H1 (cell line): Measurements from ENCODE around the gene GSTCD. TPM values are rescaled to one million over a fixed set of nuclear protein-coding genes. Genes with fewer than 3 reads are reported as not detected.
"Not testable (repeated sequence)": the region's sequence is repeated elsewhere in the genome, so short reads cannot be mapped to it uniquely, and the experiment has no call there.

Experiments
- CTCF ChIA-PET: fragments of 300-600 bp; sonication (Branson Sonifier 250); formaldehyde crosslinking; loops from one replicate; lab custom pipeline; 2021; ENCODE audit not compliant: partially characterized antibody; lab: Charles Lee
- POLR2A ChIA-PET: fragments of 300-600 bp; sonication (Branson Sonifier 250); formaldehyde crosslinking; loops from one replicate; lab custom pipeline; 2021; ENCODE audit warnings: inconsistent platforms; ENCODE audit not compliant: partially characterized antibody; lab: Charles Lee
- DNase-seq, 2 experiments: peaks; one replicate each; pipeline versions ENCODE4 v3.0.0 to v3.0.0-alpha.2; 2010 to 2022; ENCODE audit warnings: low spot score in 2 of 2, low read depth in 1 of 2, mixed read lengths in 1 of 2
- FAIRE-seq: peaks from 2 replicates; lab custom pipeline; 2011; peaks lifted over from hg19 to GRCh38; lab: Jason Lieb, UNC
- H2AFZ ChIP-seq: 2 replicates; pipeline ENCODE4 v1.8.1; 2012; ENCODE audit warnings: low read length, inconsistent platforms
- H2AK5ac ChIP-seq: 2 replicates; pipeline ENCODE4 v1.6.1; 2013; ENCODE audit warnings: low read depth, low read length
- H2BK120ac ChIP-seq: replicated peaks from 2 replicates; pipeline ENCODE3; 2013; ENCODE audit warnings: low read depth, low read length, inconsistent platforms
- H2BK12ac ChIP-seq: 2 replicates; pipeline ENCODE4 v1.6.1; 2013; ENCODE audit warnings: low read depth, low read length
- H2BK15ac ChIP-seq: 2 replicates; pipeline ENCODE4 v1.6.1; 2013; ENCODE audit warnings: low read length
- H2BK20ac ChIP-seq: 2 replicates; pipeline ENCODE4 v1.6.1; 2013; ENCODE audit warnings: low read length
- H2BK5ac ChIP-seq: 2 replicates; pipeline ENCODE4 v1.6.1; 2013; ENCODE audit warnings: low read depth, low read length
- H3K14ac ChIP-seq: 2 replicates; pipeline ENCODE4 v1.6.1; 2013; ENCODE audit warnings: inconsistent platforms; ENCODE audit not compliant: insufficient read length
- H3K18ac ChIP-seq: 2 replicates; pipeline ENCODE4 v1.6.1; 2013; ENCODE audit warnings: low read length; ENCODE audit errors: extremely low read depth
- H3K23ac ChIP-seq: 2 replicates; pipeline ENCODE4 v1.6.1; 2013; ENCODE audit warnings: inconsistent platforms; ENCODE audit not compliant: insufficient read length
- H3K23me2 ChIP-seq: 2 replicates; pipeline ENCODE4 v1.6.1; 2013; ENCODE audit warnings: low read depth, low read length
- H3K27ac ChIP-seq: 2 replicates; pipeline ENCODE4 v1.6.1; 2011; ENCODE audit warnings: low read depth, low read length, inconsistent platforms
- H3K27me3 ChIP-seq, 4 experiments: replicated peaks in 1 of 4; 1 replicate in 1 of 4; 2 replicates in 3 of 4; pipeline versions ENCODE4 v1.6.1 to v1.8.1; 2011 to 2013; ENCODE audit warnings: low read length in 3 of 4, mild to moderate bottlenecking in 3 of 4, inconsistent platforms in 2 of 4, mixed read lengths in 2 of 4, moderate library complexity in 1 of 4; ENCODE audit not compliant: control insufficient read depth in 3 of 4, insufficient read depth in 3 of 4; ENCODE audit errors: extremely low read depth in 1 of 4
- H3K36me3 ChIP-seq, 4 experiments: 2 replicates each; pipeline versions ENCODE4 v1.6.1 to v1.8.1; 2011 to 2013; ENCODE audit warnings: mild to moderate bottlenecking in 4 of 4, low read length in 3 of 4, moderate library complexity in 2 of 4, control low read depth in 1 of 4, inconsistent platforms in 1 of 4; ENCODE audit not compliant: insufficient read depth in 4 of 4, control insufficient read depth in 2 of 4
- H3K4ac ChIP-seq: replicated peaks from 2 replicates; pipeline ENCODE3; 2013; ENCODE audit warnings: low read length, low read depth, mixed read lengths, inconsistent platforms; ENCODE audit not compliant: insufficient read length
- H3K4me1 ChIP-seq, 4 experiments: replicated peaks in 1 of 4; 1 replicate in 1 of 4; 2 replicates in 3 of 4; pipeline versions ENCODE4 v1.6.1 to v1.8.1; 2011 to 2013; ENCODE audit warnings: low read length in 3 of 4, inconsistent platforms in 2 of 4, mixed read lengths in 1 of 4; ENCODE audit not compliant: insufficient read depth in 4 of 4, control insufficient read depth in 3 of 4
- H3K4me2 ChIP-seq, 2 experiments: 2 replicates each; pipeline versions ENCODE4 v1.6.1 to v1.8.1; 2011 to 2013; ENCODE audit warnings: low read depth in 2 of 2, low read length in 2 of 2, control low read depth in 1 of 2, inconsistent platforms in 1 of 2, mild to moderate bottlenecking in 1 of 2; ENCODE audit not compliant: insufficient read depth in 1 of 2
- H3K4me3 ChIP-seq, 4 experiments: fragments of 200-600, 300-600 bp in 1 of 4; sonication (generic), shearing (Covaris generic), sonication (Bioruptor Twin) in 1 of 4; 2 replicates each; pipeline versions ENCODE4 v1.5.1 to v1.8.1; 2011 to 2016; ENCODE audit warnings: low read length in 4 of 4, low read depth in 3 of 4, control low read depth in 2 of 4, inconsistent platforms in 2 of 4, mild to moderate bottlenecking in 2 of 4, mixed read lengths in 1 of 4, moderate library complexity in 1 of 4; ENCODE audit not compliant: insufficient read depth in 2 of 4; ENCODE audit errors: extremely low read depth in 1 of 4
- H3K56ac ChIP-seq: replicated peaks from 2 replicates; pipeline ENCODE3; 2013; ENCODE audit warnings: low read depth, mild to moderate bottlenecking, mixed read lengths, low read length, inconsistent platforms; ENCODE audit not compliant: insufficient read length
- H3K79me1 ChIP-seq: 2 replicates; pipeline ENCODE4 v1.6.1; 2013; ENCODE audit warnings: low read depth, low read length, control low read depth
- H3K79me2 ChIP-seq, 2 experiments: 2 replicates each; pipeline versions ENCODE4 v1.6.1 to v1.8.1; 2012 to 2013; ENCODE audit warnings: low read length in 2 of 2, mild to moderate bottlenecking in 2 of 2, inconsistent platforms in 1 of 2; ENCODE audit not compliant: insufficient read depth in 2 of 2, control insufficient read depth in 1 of 2
- H3K9ac ChIP-seq, 4 experiments: replicated peaks in 1 of 4; 1 replicate in 1 of 4; 2 replicates in 3 of 4; pipeline versions ENCODE4 v1.6.1 to v1.8.1; 2011 to 2013; ENCODE audit warnings: low read depth in 3 of 4, low read length in 3 of 4, control low read depth in 2 of 4, mild to moderate bottlenecking in 2 of 4, moderate library complexity in 2 of 4, inconsistent platforms in 1 of 4; ENCODE audit errors: extremely low read depth in 1 of 4
- H3K9me3 ChIP-seq, 2 experiments: 2 replicates each; pipeline versions ENCODE4 v1.6.1 to v1.8.1; 2012 to 2013; ENCODE audit warnings: mild to moderate bottlenecking in 2 of 2, moderate library complexity in 2 of 2, control low read depth in 1 of 2, inconsistent platforms in 1 of 2, low read depth in 1 of 2, low read length in 1 of 2, mixed read lengths in 1 of 2; ENCODE audit not compliant: insufficient read depth in 2 of 2
- H4K20me1 ChIP-seq, 2 experiments: replicated peaks in 1 of 2; 2 replicates each; pipeline versions ENCODE3 to v1.8.1; 2011 to 2013; ENCODE audit warnings: inconsistent platforms in 2 of 2, low read length in 2 of 2, mild to moderate bottlenecking in 1 of 2; ENCODE audit not compliant: insufficient read depth in 2 of 2, control insufficient read depth in 1 of 2
- H4K5ac ChIP-seq: 2 replicates; pipeline ENCODE4 v1.6.1; 2013; ENCODE audit warnings: low read length, low read depth, mixed read lengths, inconsistent platforms; ENCODE audit not compliant: insufficient read length
- H4K8ac ChIP-seq: 2 replicates; pipeline ENCODE4 v1.8.0; 2013; ENCODE audit warnings: mild to moderate bottlenecking, moderate library complexity, low read length, inconsistent platforms; ENCODE audit not compliant: insufficient read depth; ENCODE audit errors: extremely low read depth
- H4K91ac ChIP-seq: replicated peaks from 2 replicates; pipeline ENCODE3; 2013; ENCODE audit warnings: low read length, mixed read lengths, inconsistent platforms; ENCODE audit not compliant: insufficient read length
- WGBS, 2 experiments: shearing (Covaris generic) in 1 of 2; methylation state at CpG; one replicate each; pipeline versions ENCODE4 v1.1.6 to v1.1.7; 2013 to 2015; ENCODE audit warnings: low lambda C conversion rate in 2 of 2, mixed read lengths in 2 of 2, inconsistent platforms in 1 of 2, low coverage in 1 of 2, missing lambda C conversion rate in 1 of 2; ENCODE audit not compliant: insufficient replicate concordance in 2 of 2, insufficient coverage in 1 of 2, insufficient read length in 1 of 2; ENCODE audit errors: extremely low coverage in 1 of 2, missing lambda C conversion rate in 1 of 2; 5-methylcytosine and 5-hydroxymethylcytosine counted together
- polyA plus RNA-seq, 7 experiments: library from polyadenylated mRNA; depleted of rRNA in 3 of 7; stranded (reverse) in 5 of 7; unstranded in 2 of 7; fragments of >200 nt in 5 of 7; fragments of 200-250 nt in 2 of 7; gene quantifications; 1 replicate in 5 of 7; 2 replicates in 1 of 7; 4 replicates in 1 of 7; pipeline versions ENCODE4 v1.2.1 to v1.2.3, GENCODE V29; 2011 to 2013; ENCODE audit warnings: missing spikeins in 2 of 7, mixed read lengths in 2 of 7
- total RNA-seq: library from RNA; stranded (reverse); fragmentation: NEBNext Ultra II Directional; extraction: Animal tissue kit (Norgen Biotek cat#: 25700); gene quantifications from 2 replicates; pipeline ENCODE4 v1.2.1, GENCODE V29; 2021

Gene GSTCD
- total and polyA plus RNA-seq, 2 of the 8 experiments (the other 6 are each of a cell fraction or from before 2014, with no cell fraction given): 8.5 to 24.6 TPM

DNA sequence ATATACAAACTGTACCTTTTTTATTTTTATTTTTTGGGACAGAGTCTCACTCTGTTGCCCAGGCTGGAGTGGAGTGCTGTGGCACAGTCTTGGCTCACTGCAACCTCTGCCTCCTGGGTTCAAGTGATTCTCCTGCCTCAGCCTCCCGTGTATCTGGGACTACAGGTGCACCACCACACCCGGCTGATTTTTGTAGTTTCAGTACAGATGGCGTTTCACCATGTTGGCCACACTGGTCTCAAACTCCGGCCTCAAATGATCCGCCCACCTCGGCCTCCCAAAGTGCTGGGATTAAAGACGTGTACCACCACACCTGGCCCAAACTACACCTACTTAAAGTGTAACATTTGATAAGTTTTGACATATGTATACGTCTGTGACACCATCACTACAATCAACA, 12.8 kb upstream of the GSTCD start:
- H2BK120ac ChIP-seq, POLR2A ChIA-PET, H3K23me2 ChIP-seq, H4K5ac ChIP-seq, H3K23ac ChIP-seq, H2BK15ac ChIP-seq, H4K8ac ChIP-seq, H3K36me3 ChIP-seq, H2BK20ac ChIP-seq, DNase-seq, H3K27me3 ChIP-seq, H2AFZ ChIP-seq, H2BK5ac ChIP-seq, H2BK12ac ChIP-seq, H3K4me1 ChIP-seq, FAIRE-seq, H3K79me1 ChIP-seq, H3K56ac ChIP-seq, H4K91ac ChIP-seq, H4K20me1 ChIP-seq, H3K14ac ChIP-seq, H3K4ac ChIP-seq, H3K4me3 ChIP-seq, H2AK5ac ChIP-seq, H3K27ac ChIP-seq, H3K79me2 ChIP-seq, H3K18ac ChIP-seq, H3K9me3 ChIP-seq, H3K4me2 ChIP-seq, H3K9ac ChIP-seq: not testable (repeated sequence)
- 85% methylated on average over 8 of the region's 8 CpGs; no CpG with 5 or more reads in 1 of the 2 experiments for WGBS, 2 experiments
- CTCF ChIA-PET: interaction anchor here (0.6 to 1.0 kb wide), 2 partner anchors 11 to 143 kb away, joined by 3 read pairs; partner anchors contain the start of gene ARHGEF38
